ENCODE results near the gene USP31.
"Not testable (repeated sequence)": the region's sequence is repeated elsewhere in the genome, so short reads cannot be mapped to it uniquely, and the experiment has no call there.

The USP31 gene

DNA sequence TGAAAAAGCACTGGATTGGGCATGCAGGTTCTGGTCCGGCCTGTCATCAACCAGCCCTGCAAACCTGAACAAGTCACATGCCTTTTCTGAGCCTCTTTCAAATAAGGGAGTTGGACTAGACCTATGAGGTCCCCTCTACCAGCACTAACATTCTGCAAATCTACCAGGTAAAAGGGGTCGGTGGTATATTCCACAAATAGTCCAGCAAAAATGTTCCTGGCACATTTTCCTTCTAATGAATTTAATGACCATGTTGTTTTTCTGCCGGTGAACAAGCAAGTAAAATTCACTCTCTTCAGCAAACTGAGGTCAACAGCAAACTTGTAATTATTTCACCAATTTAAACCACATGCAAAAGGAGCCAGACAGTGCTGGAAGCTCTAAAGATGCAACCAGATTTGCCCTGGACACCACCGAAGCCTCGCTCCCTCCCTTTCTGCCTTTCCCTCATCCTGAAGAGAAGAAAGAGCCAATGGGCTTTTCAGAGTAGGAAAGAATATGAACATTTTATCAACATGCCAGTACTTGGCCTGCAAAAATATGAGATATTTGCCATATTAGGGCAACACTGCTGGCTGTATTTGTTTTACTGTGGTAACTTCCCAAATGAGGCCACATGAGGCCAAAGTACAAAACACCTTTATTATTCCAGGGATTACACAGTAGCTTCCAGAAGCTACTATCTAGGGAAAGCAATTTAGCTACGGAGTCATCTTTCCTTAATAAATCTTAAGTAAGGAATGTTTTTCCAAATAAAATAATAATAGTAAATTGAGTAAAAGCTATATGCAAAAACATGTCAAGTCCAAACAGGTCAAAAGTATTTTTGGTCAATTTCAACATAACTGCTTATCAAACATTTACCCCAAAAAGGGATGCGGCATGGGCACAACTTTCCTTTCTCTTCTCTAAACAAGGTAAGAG is 45.0 kb downstream of the USP31 start:
- no peak overlapping the region for H3K27ac ChIP-seq
- DNase-seq (ENCODE audit: low read depth, low spot score), result no peak

- no peak for DNase-seq (ENCODE audit: low read depth, low spot score)
- H3K27ac ChIP-seq, result no peak overlapping the region
Measured at GRCh38 chr16:23103603-23104002, 45.6 kb downstream of the USP31 start.

GRCh38 chr16:23101012-23101550 is 48.2 kb downstream of the USP31 start:
- H3K27ac ChIP-seq, result no peak overlapping the region

GRCh38 chr16:23096450-23096849 is 52.8 kb downstream of the USP31 start:
- DNase-seq (ENCODE audit: low read depth, low spot score); H3K27ac ChIP-seq: not testable (repeated sequence)

More at GRCh38 chr16:23101012-23101550, 48.2 kb downstream of the USP31 start:
- no peak for DNase-seq (ENCODE audit: low read depth, low spot score)

DNA sequence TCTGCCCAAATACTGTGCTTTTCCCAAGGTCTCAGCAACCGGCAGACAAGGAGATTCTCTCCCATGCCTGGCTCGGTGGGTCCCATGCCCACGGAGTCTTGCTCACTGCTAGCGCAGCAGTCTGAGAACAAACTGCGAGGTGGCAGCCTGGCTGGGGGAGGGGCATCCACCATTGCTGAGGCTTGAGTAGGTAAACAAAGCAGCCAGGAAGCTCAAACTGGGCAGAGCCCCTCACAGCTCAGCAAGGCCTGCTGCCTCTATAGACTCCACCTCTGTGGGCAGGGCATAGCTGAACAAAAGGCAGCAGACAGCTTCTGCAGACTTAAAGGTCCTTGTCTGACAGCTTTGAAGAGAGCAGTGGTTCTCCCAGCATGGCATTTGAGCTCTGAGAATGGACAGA is 55.1 kb downstream of the USP31 start:
- not testable (repeated sequence) for DNase-seq (ENCODE audit: low read depth, low spot score); H3K27ac ChIP-seq

DNA sequence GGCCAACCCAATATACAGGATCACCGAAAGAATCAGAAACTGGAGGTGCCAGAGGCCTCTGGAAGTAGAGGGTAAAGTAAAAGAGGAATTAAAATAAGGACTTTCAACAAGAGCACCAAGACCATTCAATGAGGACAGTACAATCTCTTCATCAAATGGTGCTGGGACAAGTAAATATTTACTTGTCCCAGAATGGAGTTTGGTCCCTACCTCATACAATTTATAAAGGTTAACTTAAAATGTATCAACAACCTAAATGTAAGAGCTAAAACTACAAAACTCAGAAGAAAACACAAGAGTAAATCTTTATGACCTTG is 56.5 kb downstream of the USP31 start:
- no peak overlapping the region for H3K27ac ChIP-seq
- no peak for DNase-seq (ENCODE audit: low read depth, low spot score)

- no peak for DNase-seq (ENCODE audit: low read depth, low spot score)
- no peak overlapping the region for H3K27ac ChIP-seq
Measured at GRCh38 chr16:23092072-23092800, 57.0 kb downstream of the USP31 start.

GRCh38 chr16:23089111-23089510 is 60.1 kb downstream of the USP31 start:
- DNase-seq (ENCODE audit: low read depth, low spot score), result no peak
- no peak overlapping the region for H3K27ac ChIP-seq

GRCh38 chr16:23088018-23088417 is 61.2 kb downstream of the USP31 start:
- DNase-seq (ENCODE audit: low read depth, low spot score), result no peak
- no peak overlapping the region for H3K27ac ChIP-seq

DNA sequence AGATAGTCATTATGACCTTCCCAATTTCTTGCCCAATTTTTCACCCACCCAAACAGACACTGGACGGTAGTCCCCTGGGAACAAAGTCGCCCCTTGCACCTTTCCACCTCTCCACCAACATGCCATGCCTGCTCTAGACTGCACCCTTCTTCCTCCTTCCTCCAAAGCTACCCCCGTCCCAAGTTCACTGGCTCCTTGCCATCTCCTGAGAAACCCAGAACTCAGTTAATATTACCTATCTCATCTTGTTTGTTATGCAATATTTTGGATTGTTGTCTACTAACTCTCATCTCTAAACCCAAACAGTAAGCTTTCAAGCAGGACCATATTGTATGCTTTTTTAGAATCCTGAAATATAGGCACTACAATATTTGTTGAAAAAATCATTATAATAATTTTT is 63.3 kb downstream of the USP31 start:
- no peak for DNase-seq (ENCODE audit: low read depth, low spot score)
- H3K27ac ChIP-seq, result no peak overlapping the region

GRCh38 chr16:23082161-23082788 is 67.0 kb downstream of the USP31 start:
- DNase-seq (ENCODE audit: low read depth, low spot score), result no peak
- H3K27ac ChIP-seq, result peak overlapping the region; percentile 54

DNA sequence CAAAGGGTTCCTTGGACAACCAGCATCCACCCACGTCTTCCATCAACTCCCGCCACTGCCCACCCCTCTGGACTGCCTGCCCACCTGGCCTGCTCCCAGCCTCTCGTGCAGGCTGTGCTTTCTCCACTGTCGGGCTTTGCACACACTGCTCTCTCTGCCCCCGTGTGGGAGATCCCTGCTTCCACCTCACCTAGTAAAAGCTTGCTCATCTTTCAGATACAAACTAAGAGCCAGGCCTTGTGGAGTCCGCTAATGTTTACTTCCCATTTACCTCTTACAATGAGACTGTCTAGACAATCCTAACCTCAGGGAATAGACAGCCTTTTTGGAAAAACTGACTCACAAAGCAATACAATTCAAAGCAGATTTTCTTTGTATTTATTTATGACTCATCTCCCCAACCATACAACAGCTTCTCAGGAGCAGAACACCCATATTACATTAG is 67.6 kb downstream of the USP31 start:
- peak overlapping the region; percentile 54 for H3K27ac ChIP-seq
- DNase-seq (ENCODE audit: low read depth, low spot score), result peak; percentile 71

DNA sequence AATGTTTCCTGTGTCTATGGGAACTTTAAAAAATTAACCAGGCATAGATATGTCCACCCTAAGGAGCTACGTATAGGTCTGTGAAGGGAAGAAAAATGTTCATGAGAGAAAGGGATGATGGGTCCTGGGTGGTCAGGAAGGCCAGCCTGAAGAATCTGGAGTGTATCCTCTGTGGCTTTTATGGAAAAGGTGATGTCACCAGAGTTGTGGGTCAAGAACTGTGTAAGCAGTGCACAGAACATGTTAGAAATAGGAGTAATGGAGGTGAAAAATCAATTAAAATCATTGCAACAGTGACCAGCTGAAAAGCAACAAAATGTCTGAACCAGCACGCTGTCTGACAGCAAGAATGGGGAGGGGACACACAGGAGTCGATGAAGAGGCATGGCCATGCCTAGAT is 68.5 kb downstream of the USP31 start:
- H3K27ac ChIP-seq, result peak overlapping the region; percentile 54
- no peak for DNase-seq (ENCODE audit: low read depth, low spot score)

DNA sequence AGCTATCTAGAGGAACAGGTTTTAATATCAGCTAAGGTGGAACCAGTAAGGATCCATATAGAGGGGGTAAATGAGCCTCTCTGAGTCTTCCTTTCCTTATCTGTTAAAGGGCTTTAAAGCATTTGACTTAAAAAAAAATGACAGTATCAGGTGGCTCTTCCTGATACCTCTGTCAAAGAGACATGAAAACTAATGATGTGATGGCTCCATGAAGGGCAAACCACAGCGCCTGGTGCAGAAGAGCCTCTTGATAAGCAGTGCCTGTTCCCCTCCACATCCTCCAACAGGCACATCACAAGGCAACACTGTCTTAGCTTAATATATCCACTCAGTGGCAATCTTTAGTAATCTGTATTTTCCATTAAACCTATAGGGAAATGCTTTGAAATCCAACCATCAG is 68.9 kb downstream of the USP31 start:
- peak overlapping the region; percentile 34 for H3K27ac ChIP-seq
- no peak for DNase-seq (ENCODE audit: low read depth, low spot score)

DNA sequence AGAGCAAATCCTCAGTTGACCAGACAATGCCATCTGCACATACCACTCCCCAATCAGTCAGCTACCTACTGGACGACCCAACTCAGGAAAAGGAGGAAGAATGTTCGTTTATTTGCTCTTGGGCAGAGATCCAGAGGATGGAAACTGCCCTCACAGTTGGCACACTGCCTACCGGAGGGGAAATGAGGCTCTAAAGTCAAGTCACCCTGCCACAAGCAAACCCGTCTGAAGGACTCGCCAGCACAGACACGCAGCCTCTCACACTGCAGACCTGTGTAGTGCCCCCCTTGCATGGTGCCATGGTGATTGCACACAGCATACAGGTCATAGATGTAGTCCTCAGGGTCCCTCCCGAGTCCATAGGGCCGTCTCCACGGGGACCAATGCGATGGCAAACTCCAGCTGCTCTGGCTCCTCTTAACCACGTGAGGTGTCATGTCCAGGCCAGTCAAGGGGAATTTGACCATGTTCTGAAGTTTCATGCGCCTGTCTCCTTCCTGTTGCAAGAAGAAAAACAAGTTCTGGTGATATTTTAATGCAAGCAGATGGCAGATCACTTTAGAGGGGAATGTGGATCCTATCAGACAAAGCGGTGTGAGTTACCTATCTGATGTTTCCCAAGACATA is 69.5 kb downstream of the USP31 start:
- peak overlapping the region; percentile 34 for H3K27ac ChIP-seq
- no peak for DNase-seq (ENCODE audit: low read depth, low spot score)

- DNase-seq (ENCODE audit: low read depth, low spot score), result no peak
- no peak overlapping the region for H3K27ac ChIP-seq
Measured at GRCh38 chr16:23074423-23074822, 74.8 kb downstream of the USP31 start.

- DNase-seq (ENCODE audit: low read depth, low spot score), result peak; percentile 73
- H3K27ac ChIP-seq, result peak overlapping the region; percentile 91
Measured at GRCh38 chr16:23072769-23073549, 76.3 kb downstream of the USP31 start.

DNA sequence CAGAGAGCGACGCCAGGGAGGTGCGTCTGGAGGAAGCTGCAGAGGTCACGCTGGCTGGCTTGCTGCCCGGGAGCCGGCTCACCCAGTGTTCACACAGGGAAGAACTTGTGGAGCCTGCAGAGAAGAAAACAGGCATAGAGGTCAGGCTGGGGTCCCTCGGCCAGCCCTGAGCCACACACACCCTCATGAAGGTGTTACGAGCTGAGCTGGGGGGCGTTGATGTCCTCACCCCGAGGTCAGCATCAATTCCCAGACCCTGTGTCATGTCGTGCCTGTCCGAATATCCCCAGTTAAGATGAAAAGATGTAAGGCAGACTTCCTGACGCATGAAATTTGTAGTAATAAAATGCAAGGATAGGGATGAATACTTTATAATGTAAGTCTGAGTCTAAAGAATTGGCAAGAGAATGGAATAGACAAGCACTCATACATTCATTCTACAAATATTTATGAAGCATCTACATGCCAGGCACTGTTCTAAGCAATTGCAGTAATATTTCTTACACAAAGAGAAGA is 77.1 kb downstream of the USP31 start:
- DNase-seq (ENCODE audit: low read depth, low spot score), result peak; percentile 71
- H3K27ac ChIP-seq, result peak overlapping the region; percentile 91
